CD14-positive monocyte (primary cell): ENCODE measurements around the gene METTL24. TPM values are rescaled to one million over a fixed set of nuclear protein-coding genes. Genes with fewer than 3 reads are reported as not detected.

ENCODE experiments used
- DNase-seq, 3 donors: peaks; one replicate each; pipeline ENCODE4 v3.0.0-alpha.2; 2011 to 2022
- H2AFZ ChIP-seq: 2 replicates; pipeline ENCODE4 v1.6.0; 2012; ENCODE audit warnings: mild to moderate bottlenecking, low read depth, low read length, inconsistent platforms; ENCODE audit not compliant: insufficient read depth, poor library complexity, severe bottlenecking
- H3K27ac ChIP-seq, 2 donors: 1 replicate in 1 of 2; 2 replicates in 1 of 2; pipeline ENCODE4 v1.5.1; 2012 to 2013; ENCODE audit warnings: low read length in 2 of 2, control low read depth in 1 of 2, inconsistent platforms in 1 of 2, low read depth in 1 of 2, mild to moderate bottlenecking in 1 of 2
- H3K27me3 ChIP-seq, 2 donors: one replicate each; pipeline versions ENCODE4 v1.6.0 to v1.6.1; 2011 to 2013; ENCODE audit warnings: low read length in 2 of 2; ENCODE audit not compliant: control insufficient read depth in 2 of 2, insufficient read depth in 2 of 2
- H3K36me3 ChIP-seq, 2 donors: replicated peaks in 1 of 2; 1 replicate in 1 of 2; 2 replicates in 1 of 2; pipeline versions ENCODE4 v1.5.1 to v1.6.1; 2012 to 2013; ENCODE audit warnings: low read length in 2 of 2, control low read depth in 1 of 2, inconsistent platforms in 1 of 2, mild to moderate bottlenecking in 1 of 2; ENCODE audit not compliant: insufficient read depth in 2 of 2, control insufficient read depth in 1 of 2
- H3K4me1 ChIP-seq, 2 donors: 1 replicate in 1 of 2; 2 replicates in 1 of 2; pipeline versions ENCODE4 v1.5.1 to v1.6.1; 2012 to 2013; ENCODE audit warnings: low read length in 2 of 2, control low read depth in 1 of 2, inconsistent platforms in 1 of 2, mild to moderate bottlenecking in 1 of 2, moderate library complexity in 1 of 2; ENCODE audit not compliant: insufficient read depth in 2 of 2, control insufficient read depth in 1 of 2
- H3K4me2 ChIP-seq: replicated peaks from 2 replicates; pipeline ENCODE3; 2012; ENCODE audit warnings: low read length, moderate library complexity, mild to moderate bottlenecking; ENCODE audit not compliant: poor library complexity, severe bottlenecking; ENCODE audit errors: extremely low read depth
- H3K4me3 ChIP-seq, 3 experiments: fragments of 200-600 bp in 1 of 3; sonication (generic) in 1 of 3; replicated peaks in 1 of 3; 1 replicate in 2 of 3; 2 replicates in 1 of 3; pipeline ENCODE4 v1.5.1; 2011 to 2013; ENCODE audit warnings: low read length in 3 of 3, mild to moderate bottlenecking in 3 of 3, control low read depth in 2 of 3, low read depth in 2 of 3, inconsistent platforms in 1 of 3, moderate library complexity in 1 of 3
- H3K79me2 ChIP-seq: 2 replicates; pipeline ENCODE4 v1.6.0; 2012; ENCODE audit warnings: mild to moderate bottlenecking, control low read depth, inconsistent platforms, low read length, moderate library complexity; ENCODE audit not compliant: insufficient read depth
- H3K9ac ChIP-seq: 2 replicates; pipeline ENCODE4 v1.6.0; 2017; ENCODE audit warnings: low read length, mild to moderate bottlenecking; ENCODE audit not compliant: insufficient read depth, poor library complexity, severe bottlenecking
- H3K9me3 ChIP-seq, 2 donors: replicated peaks in 1 of 2; 1 replicate in 1 of 2; 2 replicates in 1 of 2; pipeline versions ENCODE4 v1.5.1 to v1.6.1; 2012 to 2013; ENCODE audit warnings: low read length in 2 of 2, control low read depth in 1 of 2; ENCODE audit not compliant: control insufficient read depth in 1 of 2, insufficient read depth in 1 of 2
- H4K20me1 ChIP-seq: 2 replicates; pipeline ENCODE4 v1.6.0; 2012; ENCODE audit warnings: mild to moderate bottlenecking, low read length, control low read depth, moderate library complexity; ENCODE audit not compliant: insufficient read depth
- H3K27ac Mint-ChIP-seq, 7 donors: one replicate each; pipeline ENCODE4 v1.8.0; 2020; ENCODE audit warnings: mild to moderate bottlenecking in 7 of 7, mixed read lengths in 7 of 7, moderate library complexity in 6 of 7, inconsistent platforms in 2 of 7
- H3K27me3 Mint-ChIP-seq, 3 donors: one replicate each; pipeline ENCODE4 v1.8.0; 2021 to 2022; ENCODE audit warnings: low read depth in 3 of 3, mild to moderate bottlenecking in 3 of 3, mixed read lengths in 3 of 3, moderate library complexity in 3 of 3, inconsistent platforms in 1 of 3
- H3K36me3 Mint-ChIP-seq, 2 donors: one replicate each; pipeline ENCODE4 v1.8.0; 2020; ENCODE audit warnings: mixed read lengths in 2 of 2, inconsistent platforms in 1 of 2, mild to moderate bottlenecking in 1 of 2
- H3K4me1 Mint-ChIP-seq: one replicate; pipeline ENCODE4 v1.8.0; 2020; ENCODE audit warnings: mild to moderate bottlenecking, mixed read lengths
- H3K4me3 Mint-ChIP-seq, 2 donors: one replicate each; pipeline ENCODE4 v1.8.0; 2020; ENCODE audit warnings: mild to moderate bottlenecking in 2 of 2, mixed read lengths in 2 of 2, moderate library complexity in 1 of 2
- H3K9me3 Mint-ChIP-seq, 7 donors: one replicate each; pipeline ENCODE4 v1.8.0; 2020 to 2022; ENCODE audit warnings: mixed read lengths in 7 of 7, mild to moderate bottlenecking in 6 of 7, moderate library complexity in 6 of 7, inconsistent platforms in 2 of 7
- WGBS: methylation state at CpG from one replicate; pipeline ENCODE4 v1.1.5; 2013; ENCODE audit warnings: missing lambda C conversion rate; ENCODE audit not compliant: insufficient coverage; 5-methylcytosine and 5-hydroxymethylcytosine counted together
- intact Hi-C, 2 donors: fragments of 100-400 bp; cut with micrococcal nuclease; formaldehyde crosslinking; loops; one replicate each; pipeline versions ENCODE4 v1.15.0 to v1.15.1; 2023
- polyA plus RNA-seq, 3 donors: library from polyadenylated mRNA; depleted of rRNA in 1 of 3; unstranded in 2 of 3; stranded (reverse) in 1 of 3; fragments of 300-500 nt in 2 of 3; fragments of >200 nt in 1 of 3; fragmentation: Illumina TruSeq in 2 of 3; gene quantifications; 1 replicate in 2 of 3; 2 replicates in 1 of 3; pipeline ENCODE4 v1.2.3, GENCODE V29; 2012 to 2021
- TF ChIP-seq, protein P1 (sequence below): fragments of 200-600 bp; IDR thresholded peaks from one replicate; pipeline ENCODE4 v1.8.0; 2022; ENCODE audit warnings: antibody characterized with exemption, mild to moderate bottlenecking

The METTL24 gene
- polyA plus RNA-seq, 3 donors, result not detected

DNA sequence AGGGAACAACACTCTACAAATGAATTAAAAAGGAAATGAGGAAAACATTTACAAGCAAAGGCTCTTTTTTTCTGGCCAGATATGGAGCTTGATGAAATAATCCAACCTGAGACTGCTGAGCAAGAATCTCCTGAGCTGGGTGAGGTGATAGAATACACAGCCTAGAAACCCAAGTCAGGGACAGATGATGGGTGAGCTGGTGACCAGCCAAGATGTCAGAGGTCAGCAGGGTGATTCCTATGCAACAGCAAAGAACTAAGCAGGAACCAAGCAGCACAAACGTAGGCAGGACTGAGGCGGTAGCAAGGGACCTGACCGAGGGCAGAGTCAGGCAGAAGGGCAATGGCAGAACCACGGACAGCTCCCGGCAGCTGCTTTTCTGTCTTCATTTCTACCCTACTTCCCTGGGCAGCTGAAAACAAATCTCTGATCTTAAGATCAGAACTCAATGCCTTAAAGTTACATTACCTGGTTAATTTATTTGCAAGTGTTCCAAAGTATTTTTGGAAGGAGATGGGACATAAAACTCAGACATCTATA, 102.9 kb downstream of the METTL24 start:
- Histone ChIP-seq H3K9me3 (peaks cover 0 to 10% of the 10 kb centered on the region in 2 donors), H3K79me2 (no peaks in the 10 kb centered on the region), H3K4me3 (no peak overlapping the region), H4K20me1 (no peaks in the 10 kb centered on the region), H3K4me2 (no peak overlapping the region), H3K4me1 (no peaks in the 10 kb centered on the region), H2AFZ (no peak overlapping the region), H3K27me3 (no peaks in the 10 kb centered on the region), H3K36me3 (no peaks in the 10 kb centered on the region), H3K9ac (no peak overlapping the region), H3K27ac (no peak overlapping the region)
- Mint-ChIP-seq H3K4me1 (peaks cover 5% of the 10 kb centered on the region), H3K4me3 (no peak overlapping the region), H3K36me3 (no peaks in the 10 kb centered on the region), H3K9me3 (peaks cover 2 to 15% (median 8%) of the 10 kb centered on the region in 7 donors), H3K27me3 (peaks cover 0 to 3% (median 0%) of the 10 kb centered on the region in 3 donors), H3K27ac (no peak overlapping the region)
- 84% methylated on average over 3 of the region's 5 CpGs for WGBS
- no peak for DNase-seq
- TF ChIP-seq, protein P1, sequence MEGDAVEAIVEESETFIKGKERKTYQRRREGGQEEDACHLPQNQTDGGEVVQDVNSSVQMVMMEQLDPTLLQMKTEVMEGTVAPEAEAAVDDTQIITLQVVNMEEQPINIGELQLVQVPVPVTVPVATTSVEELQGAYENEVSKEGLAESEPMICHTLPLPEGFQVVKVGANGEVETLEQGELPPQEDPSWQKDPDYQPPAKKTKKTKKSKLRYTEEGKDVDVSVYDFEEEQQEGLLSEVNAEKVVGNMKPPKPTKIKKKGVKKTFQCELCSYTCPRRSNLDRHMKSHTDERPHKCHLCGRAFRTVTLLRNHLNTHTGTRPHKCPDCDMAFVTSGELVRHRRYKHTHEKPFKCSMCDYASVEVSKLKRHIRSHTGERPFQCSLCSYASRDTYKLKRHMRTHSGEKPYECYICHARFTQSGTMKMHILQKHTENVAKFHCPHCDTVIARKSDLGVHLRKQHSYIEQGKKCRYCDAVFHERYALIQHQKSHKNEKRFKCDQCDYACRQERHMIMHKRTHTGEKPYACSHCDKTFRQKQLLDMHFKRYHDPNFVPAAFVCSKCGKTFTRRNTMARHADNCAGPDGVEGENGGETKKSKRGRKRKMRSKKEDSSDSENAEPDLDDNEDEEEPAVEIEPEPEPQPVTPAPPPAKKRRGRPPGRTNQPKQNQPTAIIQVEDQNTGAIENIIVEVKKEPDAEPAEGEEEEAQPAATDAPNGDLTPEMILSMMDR, result no peak
- intact Hi-C loops, result no loop called here

DNA sequence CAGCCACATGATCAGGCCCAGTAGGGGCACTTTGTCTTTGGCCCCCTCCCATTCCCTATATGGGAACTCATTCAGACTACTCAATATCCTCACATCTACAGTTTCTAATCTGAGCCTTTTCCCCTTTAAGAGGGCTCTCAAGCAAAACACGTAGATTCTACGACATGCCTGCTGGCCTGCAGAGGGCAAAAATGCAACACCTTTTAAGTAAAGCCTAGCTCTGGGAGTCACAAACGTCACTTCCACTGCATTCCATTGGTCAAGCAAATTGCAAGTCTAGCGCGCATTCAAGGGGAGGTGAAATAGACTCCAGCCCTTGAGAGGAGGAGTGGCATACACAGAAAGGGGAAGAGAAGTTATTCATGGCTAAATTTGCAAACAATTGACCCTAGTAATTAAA, 107.3 kb downstream of the METTL24 start:
- intact Hi-C loops, result no loop called here
- peaks cover 0 to 3% (median 0%) of the 10 kb centered on the region in 7 donors for H3K9me3 Mint-ChIP-seq
- Histone ChIP-seq H3K4me1 (no peaks in the 10 kb centered on the region), H3K27me3 (no peaks in the 10 kb centered on the region), H3K36me3 (no peaks in the 10 kb centered on the region), H2AFZ (no peak overlapping the region), H3K79me2 (no peaks in the 10 kb centered on the region), H3K4me2 (no peak overlapping the region), H3K9me3 (no peaks in the 10 kb centered on the region), H3K27ac (no peak overlapping the region), H4K20me1 (no peaks in the 10 kb centered on the region), H3K9ac (no peak overlapping the region), H3K4me3 (no peak overlapping the region)
- no peaks in the 10 kb centered on the region for H3K36me3 Mint-ChIP-seq
- no peak overlapping the region for H3K4me3 Mint-ChIP-seq
- no peak for DNase-seq
- TF ChIP-seq, protein P1, result no peak
- no peak overlapping the region for H3K27ac Mint-ChIP-seq
- H3K4me1 Mint-ChIP-seq, result no peaks in the 10 kb centered on the region
- 100% methylated on average over 1 of the region's 5 CpGs for WGBS
- H3K27me3 Mint-ChIP-seq, result peaks cover 0 to 2% (median 2%) of the 10 kb centered on the region in 3 donors
